ENCODE measurements around the gene TBL2.
"Not testable (repeated sequence)": the region's sequence is repeated elsewhere in the genome, so short reads cannot be mapped to it uniquely, and the experiment has no call there.

TBL2 gene

DNA sequence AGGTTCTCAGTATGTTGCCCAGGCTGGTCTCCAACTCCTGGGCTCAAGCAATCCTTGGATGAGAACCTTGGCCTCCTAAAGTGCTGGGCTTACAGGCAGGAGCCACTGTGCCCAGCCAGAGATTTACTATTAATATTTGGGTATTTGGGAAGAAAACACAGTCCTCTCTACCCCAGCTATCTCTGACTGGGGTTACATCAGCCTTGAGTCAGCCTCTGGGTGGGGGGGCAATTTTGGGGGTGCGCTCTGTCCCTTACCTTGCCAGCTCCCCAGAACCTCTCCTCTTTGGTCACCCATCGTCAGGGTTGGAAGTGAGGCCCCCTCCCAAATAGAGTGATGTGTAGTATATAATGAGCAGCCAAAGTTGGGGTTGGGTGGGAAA is 44.1 kb upstream of the TBL2 start:
- no peak overlapping the region for H3K4me3 ChIP-seq (ENCODE audit: low read length)
- H3K4me1 ChIP-seq (ENCODE audit: low read length), result no peaks in the 10 kb centered on the region
- no peak overlapping the region for H3K4me2 ChIP-seq (ENCODE audit: low read depth, low read length)
- no peaks in the 10 kb centered on the region for H3K9me2 ChIP-seq (replicated peaks; ENCODE audit: insufficient read depth, low read length)
- no peak overlapping the region for H3K9ac ChIP-seq (ENCODE audit: low read length)
- no peak overlapping the region for H3K27ac ChIP-seq (ENCODE audit: low read length)
- no peaks in the 10 kb centered on the region for H3K36me3 ChIP-seq (replicated peaks; ENCODE audit: insufficient read depth, low read length)
- TF ChIP-seq, protein P1, sequence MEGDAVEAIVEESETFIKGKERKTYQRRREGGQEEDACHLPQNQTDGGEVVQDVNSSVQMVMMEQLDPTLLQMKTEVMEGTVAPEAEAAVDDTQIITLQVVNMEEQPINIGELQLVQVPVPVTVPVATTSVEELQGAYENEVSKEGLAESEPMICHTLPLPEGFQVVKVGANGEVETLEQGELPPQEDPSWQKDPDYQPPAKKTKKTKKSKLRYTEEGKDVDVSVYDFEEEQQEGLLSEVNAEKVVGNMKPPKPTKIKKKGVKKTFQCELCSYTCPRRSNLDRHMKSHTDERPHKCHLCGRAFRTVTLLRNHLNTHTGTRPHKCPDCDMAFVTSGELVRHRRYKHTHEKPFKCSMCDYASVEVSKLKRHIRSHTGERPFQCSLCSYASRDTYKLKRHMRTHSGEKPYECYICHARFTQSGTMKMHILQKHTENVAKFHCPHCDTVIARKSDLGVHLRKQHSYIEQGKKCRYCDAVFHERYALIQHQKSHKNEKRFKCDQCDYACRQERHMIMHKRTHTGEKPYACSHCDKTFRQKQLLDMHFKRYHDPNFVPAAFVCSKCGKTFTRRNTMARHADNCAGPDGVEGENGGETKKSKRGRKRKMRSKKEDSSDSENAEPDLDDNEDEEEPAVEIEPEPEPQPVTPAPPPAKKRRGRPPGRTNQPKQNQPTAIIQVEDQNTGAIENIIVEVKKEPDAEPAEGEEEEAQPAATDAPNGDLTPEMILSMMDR (IDR thresholded peaks at IDR 0.05; ENCODE audit: low read length), result no peak
- TF ChIP-seq EZH2phosphoT487 (IDR thresholded peaks at IDR 0.05; ENCODE audit: low read length) (no peak), EZH2 (optimal IDR thresholded peaks at IDR 0.05; ENCODE audit: low read depth, low read length) (no peak)
- no peaks in the 10 kb centered on the region for H3F3A ChIP-seq (ENCODE audit: insufficient read depth, low read length)
- H2AFZ ChIP-seq (ENCODE audit: low read length), result no peak overlapping the region
- no peaks in the 10 kb centered on the region for H3K79me2 ChIP-seq (ENCODE audit: low read length)
- H3K9me3 ChIP-seq (replicated peaks; ENCODE audit: insufficient read depth, low read length), result no peaks in the 10 kb centered on the region
- H3K27me3 ChIP-seq (replicated peaks; ENCODE audit: insufficient read depth, low read length), result peaks cover 42% of the 10 kb centered on the region
- H4K20me1 ChIP-seq (ENCODE audit: insufficient read depth, low read length), result no peaks in the 10 kb centered on the region
- DNase-seq, result no peak

DNA sequence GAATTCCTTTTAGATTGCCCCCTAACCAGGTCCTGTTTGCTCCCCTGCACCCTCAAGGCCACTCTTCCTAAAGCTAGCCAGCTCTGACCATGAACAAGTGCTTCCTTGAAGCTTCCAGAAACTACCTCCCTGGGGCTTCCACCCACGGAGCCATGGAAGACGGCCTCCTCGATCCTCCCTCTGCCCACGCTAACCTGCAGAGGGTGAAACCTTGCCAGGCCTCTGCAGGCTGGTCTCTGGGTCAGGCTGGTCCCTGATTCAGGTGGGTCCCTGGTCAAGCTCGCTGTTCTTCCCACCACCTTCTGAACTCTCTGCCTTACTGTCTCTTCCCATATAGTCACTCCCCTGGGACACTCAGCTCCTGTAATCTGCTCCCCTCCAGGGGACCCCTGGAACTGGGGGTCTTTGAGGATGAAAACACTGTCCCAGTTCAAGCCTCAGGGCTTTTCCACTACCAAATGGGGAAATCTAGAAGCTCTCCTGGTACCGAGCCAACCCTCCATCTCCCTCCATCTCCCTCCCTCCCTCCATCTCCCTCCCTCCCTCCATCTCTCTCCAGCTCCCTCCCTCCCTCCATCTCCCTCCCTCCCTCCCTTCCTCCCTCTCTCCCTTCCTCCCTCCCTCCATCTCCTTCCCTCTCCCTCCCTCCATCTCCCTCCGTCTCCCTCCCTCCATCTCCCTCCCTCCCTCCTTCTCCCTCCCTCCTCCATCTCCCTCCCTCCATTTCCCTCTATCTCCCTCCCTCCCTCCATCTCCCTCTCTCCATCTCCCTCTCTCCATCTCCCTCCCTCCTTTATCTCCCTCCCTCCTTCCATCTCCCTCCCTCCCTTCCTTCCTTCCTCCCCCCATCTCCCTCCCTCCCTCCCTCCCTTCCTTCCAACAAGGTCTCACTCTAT is 43.0 kb upstream of the TBL2 start:
- Histone ChIP-seq H3F3A (ENCODE audit: insufficient read depth, low read length) (no peaks in the 10 kb centered on the region), H3K79me2 (ENCODE audit: low read length) (no peaks in the 10 kb centered on the region), H2AFZ (ENCODE audit: low read length) (no peak overlapping the region), H3K9me3 (replicated peaks; ENCODE audit: insufficient read depth, low read length) (no peaks in the 10 kb centered on the region), H3K9me2 (replicated peaks; ENCODE audit: insufficient read depth, low read length) (no peaks in the 10 kb centered on the region), H3K4me2 (ENCODE audit: low read depth, low read length) (no peak overlapping the region), H3K4me1 (ENCODE audit: low read length) (no peaks in the 10 kb centered on the region), H4K20me1 (ENCODE audit: insufficient read depth, low read length) (no peaks in the 10 kb centered on the region), H3K4me3 (ENCODE audit: low read length) (no peak overlapping the region), H3K9ac (ENCODE audit: low read length) (no peak overlapping the region), H3K36me3 (replicated peaks; ENCODE audit: insufficient read depth, low read length) (no peaks in the 10 kb centered on the region), H3K27me3 (replicated peaks; ENCODE audit: insufficient read depth, low read length) (peaks cover 37% of the 10 kb centered on the region), H3K27ac (ENCODE audit: low read length) (no peak overlapping the region)
- TF ChIP-seq, protein P1 (IDR thresholded peaks at IDR 0.05; ENCODE audit: low read length), result no peak
- TF ChIP-seq EZH2phosphoT487 (IDR thresholded peaks at IDR 0.05; ENCODE audit: low read length), result no peak
- TF ChIP-seq EZH2 (optimal IDR thresholded peaks at IDR 0.05; ENCODE audit: low read depth, low read length), result no peak
- DNase-seq, result no peak

DNA sequence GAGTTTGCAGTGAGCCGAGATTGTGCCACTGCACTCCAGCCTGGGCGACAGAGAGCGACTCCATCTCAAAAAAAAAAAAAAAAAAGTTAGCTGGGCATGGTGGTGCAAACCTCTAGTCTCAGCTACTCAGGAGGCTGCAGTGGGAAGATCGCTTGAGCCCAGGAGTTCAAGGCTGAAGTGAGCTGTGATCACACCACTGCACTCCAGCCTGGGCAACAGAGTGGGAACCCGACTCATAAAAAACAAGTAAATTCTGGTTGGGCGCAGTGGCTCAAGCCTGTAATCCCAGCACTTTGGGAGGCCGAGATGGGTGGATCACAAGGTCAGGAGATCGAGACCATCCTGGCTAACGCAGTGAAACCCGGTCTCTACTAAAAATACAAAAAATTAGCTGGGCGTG is 41.0 kb upstream of the TBL2 start:
- H3K27ac ChIP-seq (ENCODE audit: low read length); H3K9ac ChIP-seq (ENCODE audit: low read length); H3F3A ChIP-seq (ENCODE audit: insufficient read depth, low read length); H3K4me2 ChIP-seq (ENCODE audit: low read depth, low read length); H2AFZ ChIP-seq (ENCODE audit: low read length); H3K4me1 ChIP-seq (ENCODE audit: low read length); H3K9me3 ChIP-seq (replicated peaks; ENCODE audit: insufficient read depth, low read length); H4K20me1 ChIP-seq (ENCODE audit: insufficient read depth, low read length); DNase-seq; H3K9me2 ChIP-seq (replicated peaks; ENCODE audit: insufficient read depth, low read length); H3K4me3 ChIP-seq (ENCODE audit: low read length); H3K36me3 ChIP-seq (replicated peaks; ENCODE audit: insufficient read depth, low read length); H3K79me2 ChIP-seq (ENCODE audit: low read length): not testable (repeated sequence)
- peaks cover 32% of the 10 kb centered on the region for H3K27me3 ChIP-seq (replicated peaks; ENCODE audit: insufficient read depth, low read length)

DNA sequence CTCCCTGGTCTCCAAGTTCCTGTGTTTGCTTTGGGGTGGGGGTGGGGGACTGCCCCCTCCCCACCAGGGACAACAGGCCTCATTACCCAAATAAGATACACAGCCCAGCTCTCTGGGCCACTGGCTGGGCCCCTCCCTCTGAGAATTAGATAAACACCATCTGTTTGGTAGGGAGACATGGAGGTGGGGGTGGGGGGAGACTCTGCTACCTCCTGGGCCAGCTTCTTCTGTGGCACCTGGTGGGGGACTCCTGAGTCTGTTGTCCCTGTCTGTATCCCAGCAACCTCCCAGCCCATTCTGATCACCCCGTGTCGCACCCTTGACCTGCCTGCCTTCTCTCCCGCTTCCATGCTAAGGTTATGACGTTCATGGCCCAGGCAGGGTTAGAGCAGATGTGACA is 40.2 kb upstream of the TBL2 start:
- peaks cover 33% of the 10 kb centered on the region for H3K27me3 ChIP-seq (replicated peaks; ENCODE audit: insufficient read depth, low read length)
- H3F3A ChIP-seq (ENCODE audit: insufficient read depth, low read length), result no peaks in the 10 kb centered on the region
- no peak overlapping the region for H3K4me2 ChIP-seq (ENCODE audit: low read depth, low read length)
- no peaks in the 10 kb centered on the region for H3K36me3 ChIP-seq (replicated peaks; ENCODE audit: insufficient read depth, low read length)
- H4K20me1 ChIP-seq (ENCODE audit: insufficient read depth, low read length), result no peaks in the 10 kb centered on the region
- H3K9me3 ChIP-seq (replicated peaks; ENCODE audit: insufficient read depth, low read length), result no peaks in the 10 kb centered on the region
- no peak overlapping the region for H3K4me3 ChIP-seq (ENCODE audit: low read length)
- no peaks in the 10 kb centered on the region for H3K9me2 ChIP-seq (replicated peaks; ENCODE audit: insufficient read depth, low read length)
- no peak overlapping the region for H2AFZ ChIP-seq (ENCODE audit: low read length)
- DNase-seq, result no peak
- no peak overlapping the region for H3K9ac ChIP-seq (ENCODE audit: low read length)
- no peak overlapping the region for H3K27ac ChIP-seq (ENCODE audit: low read length)
- no peaks in the 10 kb centered on the region for H3K4me1 ChIP-seq (ENCODE audit: low read length)
- TF ChIP-seq EZH2phosphoT487 (IDR thresholded peaks at IDR 0.05; ENCODE audit: low read length), result no peak
- no peak for TF ChIP-seq EZH2 (optimal IDR thresholded peaks at IDR 0.05; ENCODE audit: low read depth, low read length)
- TF ChIP-seq, protein P1 (IDR thresholded peaks at IDR 0.05; ENCODE audit: low read length), result no peak
- H3K79me2 ChIP-seq (ENCODE audit: low read length), result no peaks in the 10 kb centered on the region

DNA sequence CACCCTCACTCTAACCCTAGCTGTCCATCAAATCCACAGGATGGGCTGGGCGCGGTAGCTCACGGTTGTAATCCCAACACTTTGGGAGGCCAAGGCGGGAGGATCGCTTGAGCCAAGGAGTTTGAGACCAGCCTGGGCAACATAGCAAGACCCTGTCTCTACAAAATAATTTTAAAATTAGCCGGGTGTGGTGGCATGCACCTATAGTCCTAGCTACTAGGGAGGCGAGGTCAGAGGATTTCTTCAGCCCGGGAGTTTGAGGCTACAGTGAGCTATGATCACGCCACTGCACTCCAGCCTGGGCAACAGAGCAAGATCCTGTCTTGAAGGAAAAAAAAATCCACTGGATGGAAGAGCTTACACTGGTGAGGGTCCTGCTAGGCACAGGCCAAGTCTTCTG is 39.1 kb upstream of the TBL2 start:
- H3K4me2 ChIP-seq (ENCODE audit: low read depth, low read length); H3K9me2 ChIP-seq (replicated peaks; ENCODE audit: insufficient read depth, low read length); H3K79me2 ChIP-seq (ENCODE audit: low read length); H4K20me1 ChIP-seq (ENCODE audit: insufficient read depth, low read length); H3K4me1 ChIP-seq (ENCODE audit: low read length); H3K9ac ChIP-seq (ENCODE audit: low read length); H3K27ac ChIP-seq (ENCODE audit: low read length); DNase-seq; H3K36me3 ChIP-seq (replicated peaks; ENCODE audit: insufficient read depth, low read length); H2AFZ ChIP-seq (ENCODE audit: low read length); H3F3A ChIP-seq (ENCODE audit: insufficient read depth, low read length); H3K4me3 ChIP-seq (ENCODE audit: low read length); H3K9me3 ChIP-seq (replicated peaks; ENCODE audit: insufficient read depth, low read length): not testable (repeated sequence)
- H3K27me3 ChIP-seq (replicated peaks; ENCODE audit: insufficient read depth, low read length), result peaks cover 29% of the 10 kb centered on the region

All from MM.1S (cell line).